SK-N-SH (cell line): ENCODE results near the gene STAT5B. TPM values are rescaled to one million over a fixed set of nuclear protein-coding genes. Genes with fewer than 3 reads are reported as not detected.
"Not testable (repeated sequence)": the region's sequence is repeated elsewhere in the genome, so short reads cannot be mapped to it uniquely, and the experiment has no call there.

ENCODE experiments used
- CTCF ChIA-PET: fragments of 300-600, 350-600 bp; formaldehyde crosslinking; extraction: SDS; loops from one replicate; lab custom pipeline; 2021; lab: Yijun Ruan, JAX
- POLR2A ChIA-PET: fragments of 350-600 bp; sonication (Branson Sonifier 250); formaldehyde crosslinking; extraction: SDS; loops from one replicate; lab custom pipeline; 2020; ENCODE audit warnings: antibody characterized with exemption, inconsistent platforms; lab: Yijun Ruan, JAX
- DNase-seq: peaks from one replicate; pipeline ENCODE4 v3.0.0; 2012
- H2AFZ ChIP-seq: fragments of 200-600 bp; sonication (generic); 2 replicates; pipeline ENCODE4 v1.8.1; 2016; ENCODE audit warnings: antibody characterized with exemption, mild to moderate bottlenecking, low read depth
- H3F3A ChIP-seq: fragments of 200-600 bp; sonication (generic); replicated peaks from 2 replicates; pipeline ENCODE3; 2016; ENCODE audit warnings: antibody characterized with exemption, mild to moderate bottlenecking; ENCODE audit not compliant: insufficient read depth
- H3K27ac ChIP-seq, 2 experiments: fragments of 200-500 bp in 1 of 2; fragments of 200-600 bp in 1 of 2; sonication (Bioruptor generic) in 1 of 2; sonication (generic), shearing (Covaris generic) in 1 of 2; 2 replicates each; pipeline versions ENCODE4 v1.5.1 to v1.6.1; 2014 to 2016; ENCODE audit warnings: low read depth in 2 of 2, inconsistent platforms in 1 of 2, low read length in 1 of 2, mild to moderate bottlenecking in 1 of 2, mixed read lengths in 1 of 2
- H3K27me3 ChIP-seq: fragments of 200-600 bp; sonication (generic), shearing (Covaris generic); 2 replicates; pipeline ENCODE4 v1.6.1; 2016; ENCODE audit warnings: mixed run types; ENCODE audit not compliant: insufficient read depth
- H3K36me3 ChIP-seq, 2 experiments: fragments of 200-500 bp in 1 of 2; fragments of 200-600 bp in 1 of 2; sonication (Bioruptor generic) in 1 of 2; sonication (generic) in 1 of 2; replicated peaks in 1 of 2; 2 replicates each; pipeline versions ENCODE3 to v1.5.1; 2014 to 2016; ENCODE audit warnings: low read length in 1 of 2, mild to moderate bottlenecking in 1 of 2; ENCODE audit not compliant: insufficient read depth in 2 of 2, control insufficient read depth in 1 of 2
- H3K4me1 ChIP-seq, 2 experiments: fragments of 200-500 bp in 1 of 2; fragments of 200-600 bp in 1 of 2; sonication (Bioruptor generic) in 1 of 2; sonication (generic), shearing (Covaris generic) in 1 of 2; 2 replicates each; pipeline versions ENCODE4 v1.5.1 to v1.6.1; 2014 to 2016; ENCODE audit warnings: low read depth in 1 of 2, low read length in 1 of 2, mixed run types in 1 of 2; ENCODE audit not compliant: insufficient read depth in 2 of 2, control insufficient read depth in 1 of 2
- H3K4me2 ChIP-seq: fragments of 200-600 bp; sonication (generic), shearing (Covaris generic); 2 replicates; pipeline ENCODE4 v1.6.1; 2017; ENCODE audit warnings: mixed run types
- H3K4me3 ChIP-seq, 2 experiments: fragments of 200-500 bp in 1 of 2; fragments of 200-600 bp in 1 of 2; sonication (Bioruptor generic) in 1 of 2; sonication (generic), shearing (Covaris generic) in 1 of 2; 2 replicates each; pipeline versions ENCODE4 v1.5.1 to v1.8.1; 2014 to 2016; ENCODE audit warnings: low read depth in 2 of 2, inconsistent platforms in 1 of 2, low read length in 1 of 2, mild to moderate bottlenecking in 1 of 2, mixed read lengths in 1 of 2, moderate library complexity in 1 of 2
- H3K79me2 ChIP-seq: fragments of 200-600 bp; sonication (generic); 2 replicates; pipeline ENCODE4 v1.8.1; 2017; ENCODE audit warnings: mild to moderate bottlenecking; ENCODE audit not compliant: insufficient read depth
- H3K9ac ChIP-seq: fragments of 200-600 bp; sonication (generic); 2 replicates; pipeline ENCODE4 v1.6.1; 2017; ENCODE audit warnings: mixed run types
- H3K9me2 ChIP-seq: fragments of 200-600 bp; sonication (generic); 2 replicates; pipeline ENCODE4 v1.6.1; 2017; ENCODE audit warnings: mixed run types
- H3K9me3 ChIP-seq: fragments of 200-600 bp; sonication (generic); 2 replicates; pipeline ENCODE4 v1.6.1; 2017; ENCODE audit warnings: mixed run types, mild to moderate bottlenecking, moderate library complexity
- H4K20me1 ChIP-seq: fragments of 200-600 bp; sonication (generic); 2 replicates; pipeline ENCODE4 v1.6.1; 2017; ENCODE audit warnings: mild to moderate bottlenecking, mixed run types; ENCODE audit not compliant: insufficient read depth
- GATA2 ChIP-seq: sonication (generic); formaldehyde crosslinking; IDR thresholded peaks from 2 replicates; pipeline ENCODE4 v1.5.0; 2020; ENCODE audit warnings: mild to moderate bottlenecking, missing genetic modification reagents
- IRF3 ChIP-seq: fragments of 150-350 bp; IDR thresholded peaks from 2 replicates; pipeline ENCODE4 v1.6.1; 2016; ENCODE audit warnings: mild to moderate bottlenecking, low read depth, low read length
- JUND ChIP-seq: IDR thresholded peaks from 2 replicates; pipeline ENCODE4 v1.4.0; 2012
- NFIC ChIP-seq: IDR thresholded peaks from 2 replicates; pipeline ENCODE4 v1.4.0; 2012; ENCODE audit warnings: borderline replicate concordance
- POLR2AphosphoS5 ChIP-seq: IDR thresholded peaks from 2 replicates; pipeline ENCODE4 v1.6.1; 2012; ENCODE audit warnings: low read depth, low read length
- SIN3A ChIP-seq: IDR thresholded peaks from 2 replicates; pipeline ENCODE4 v1.6.1; 2012; ENCODE audit warnings: low read depth, mild to moderate bottlenecking, low read length, moderate library complexity, borderline replicate concordance
- SMC3 ChIP-seq: IDR thresholded peaks from 2 replicates; pipeline ENCODE4 v1.6.1; 2012; ENCODE audit warnings: low read depth, low read length, improper control_type of control experiment
- TAF1 ChIP-seq: IDR thresholded peaks from 2 replicates; pipeline ENCODE4 v1.6.1; 2012; ENCODE audit warnings: low read depth, mild to moderate bottlenecking, low read length, moderate library complexity, borderline replicate concordance
- TCF12 ChIP-seq: IDR thresholded peaks from 2 replicates; pipeline ENCODE4 v1.4.0; 2012
- USF2 ChIP-seq: fragments of 150-350 bp; IDR thresholded peaks from 2 replicates; pipeline ENCODE4 v1.6.1; 2017; ENCODE audit warnings: antibody characterized with exemption, low read length, low read depth, borderline replicate concordance
- YY1 ChIP-seq: IDR thresholded peaks from 2 replicates; pipeline ENCODE4 v1.4.0; 2012; ENCODE audit warnings: low read depth, mild to moderate bottlenecking
- whole genome bisulfite sequencing: methylation state at CpG from one replicate; pipeline ENCODE4 v1.1.6; 2017; ENCODE audit warnings: low lambda C conversion rate; 5-methylcytosine and 5-hydroxymethylcytosine counted together
- polyA plus RNA-seq, 3 experiments: library from polyadenylated mRNA; depleted of rRNA; stranded (reverse); fragments of >200 nt; gene quantifications; 2 replicates each; pipeline ENCODE4 v1.2.3, GENCODE V29; 2012
- TF ChIP-seq, protein P1 (sequence below): IDR thresholded peaks from 2 replicates; pipeline ENCODE4 v1.4.0; 2012; ENCODE audit warnings: low read depth, borderline replicate concordance
- TF ChIP-seq, protein P2 (sequence below): IDR thresholded peaks from 2 replicates; pipeline ENCODE4 v1.6.1; 2012; ENCODE audit warnings: mild to moderate bottlenecking, low read depth, low read length, moderate library complexity

Gene STAT5B
- polyA plus RNA-seq, 1 of the 3 experiments (the other 2 are of a cell fraction), result 23.6 TPM

DNA sequence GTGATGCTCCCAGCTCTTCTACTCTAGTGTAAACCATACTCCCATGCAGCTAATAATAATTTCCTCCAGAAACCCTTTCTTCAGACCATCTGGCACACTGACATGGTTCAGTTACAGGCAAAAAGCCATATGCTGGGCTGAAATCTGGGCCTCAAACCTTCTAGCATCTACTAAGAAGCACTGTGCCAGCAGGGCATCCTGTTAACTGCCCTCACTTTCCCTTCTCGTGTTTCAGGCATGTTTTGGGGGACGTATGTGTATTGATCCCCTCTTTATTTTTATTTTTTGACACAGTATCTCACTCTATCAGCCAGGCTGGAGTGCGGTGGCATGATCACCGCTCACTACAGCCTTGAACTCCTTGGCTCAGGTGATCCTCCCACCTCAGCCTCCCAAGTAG, 45.4 kb upstream of the STAT5B start:
- no peaks in the 10 kb centered on the region for H3K9me2 ChIP-seq
- TF ChIP-seq YY1 (no peak), SIN3A (no peak), GATA2 (CRISPR knock-in tag) (no peak), SMC3 (no peak), TAF1 (no peak), TCF12 (no peak), IRF3 (no peak), USF2 (no peak), NFIC (no peak), JUND (no peak), POLR2AphosphoS5 (no peak)
- TF ChIP-seq, protein P1, sequence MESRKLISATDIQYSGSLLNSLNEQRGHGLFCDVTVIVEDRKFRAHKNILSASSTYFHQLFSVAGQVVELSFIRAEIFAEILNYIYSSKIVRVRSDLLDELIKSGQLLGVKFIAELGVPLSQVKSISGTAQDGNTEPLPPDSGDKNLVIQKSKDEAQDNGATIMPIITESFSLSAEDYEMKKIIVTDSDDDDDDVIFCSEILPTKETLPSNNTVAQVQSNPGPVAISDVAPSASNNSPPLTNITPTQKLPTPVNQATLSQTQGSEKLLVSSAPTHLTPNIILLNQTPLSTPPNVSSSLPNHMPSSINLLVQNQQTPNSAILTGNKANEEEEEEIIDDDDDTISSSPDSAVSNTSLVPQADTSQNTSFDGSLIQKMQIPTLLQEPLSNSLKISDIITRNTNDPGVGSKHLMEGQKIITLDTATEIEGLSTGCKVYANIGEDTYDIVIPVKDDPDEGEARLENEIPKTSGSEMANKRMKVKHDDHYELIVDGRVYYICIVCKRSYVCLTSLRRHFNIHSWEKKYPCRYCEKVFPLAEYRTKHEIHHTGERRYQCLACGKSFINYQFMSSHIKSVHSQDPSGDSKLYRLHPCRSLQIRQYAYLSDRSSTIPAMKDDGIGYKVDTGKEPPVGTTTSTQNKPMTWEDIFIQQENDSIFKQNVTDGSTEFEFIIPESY, result no peak
- TF ChIP-seq, protein P2, sequence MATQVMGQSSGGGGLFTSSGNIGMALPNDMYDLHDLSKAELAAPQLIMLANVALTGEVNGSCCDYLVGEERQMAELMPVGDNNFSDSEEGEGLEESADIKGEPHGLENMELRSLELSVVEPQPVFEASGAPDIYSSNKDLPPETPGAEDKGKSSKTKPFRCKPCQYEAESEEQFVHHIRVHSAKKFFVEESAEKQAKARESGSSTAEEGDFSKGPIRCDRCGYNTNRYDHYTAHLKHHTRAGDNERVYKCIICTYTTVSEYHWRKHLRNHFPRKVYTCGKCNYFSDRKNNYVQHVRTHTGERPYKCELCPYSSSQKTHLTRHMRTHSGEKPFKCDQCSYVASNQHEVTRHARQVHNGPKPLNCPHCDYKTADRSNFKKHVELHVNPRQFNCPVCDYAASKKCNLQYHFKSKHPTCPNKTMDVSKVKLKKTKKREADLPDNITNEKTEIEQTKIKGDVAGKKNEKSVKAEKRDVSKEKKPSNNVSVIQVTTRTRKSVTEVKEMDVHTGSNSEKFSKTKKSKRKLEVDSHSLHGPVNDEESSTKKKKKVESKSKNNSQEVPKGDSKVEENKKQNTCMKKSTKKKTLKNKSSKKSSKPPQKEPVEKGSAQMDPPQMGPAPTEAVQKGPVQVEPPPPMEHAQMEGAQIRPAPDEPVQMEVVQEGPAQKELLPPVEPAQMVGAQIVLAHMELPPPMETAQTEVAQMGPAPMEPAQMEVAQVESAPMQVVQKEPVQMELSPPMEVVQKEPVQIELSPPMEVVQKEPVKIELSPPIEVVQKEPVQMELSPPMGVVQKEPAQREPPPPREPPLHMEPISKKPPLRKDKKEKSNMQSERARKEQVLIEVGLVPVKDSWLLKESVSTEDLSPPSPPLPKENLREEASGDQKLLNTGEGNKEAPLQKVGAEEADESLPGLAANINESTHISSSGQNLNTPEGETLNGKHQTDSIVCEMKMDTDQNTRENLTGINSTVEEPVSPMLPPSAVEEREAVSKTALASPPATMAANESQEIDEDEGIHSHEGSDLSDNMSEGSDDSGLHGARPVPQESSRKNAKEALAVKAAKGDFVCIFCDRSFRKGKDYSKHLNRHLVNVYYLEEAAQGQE, result no peak
- no peak overlapping the region for H3K9ac ChIP-seq
- POLR2A ChIA-PET, result no interaction called here
- peaks cover 18% of the 10 kb centered on the region for H3F3A ChIP-seq
- WGBS, result 95% methylated on average over 4 of the region's 4 CpGs
- no peak overlapping the region for H3K27ac ChIP-seq
- no peak for DNase-seq
- H3K4me1 ChIP-seq, result peaks cover 6 to 27% of the 10 kb centered on the region in 2 experiments; a peak in 3 of 4 replicates
- H4K20me1 ChIP-seq, result no peaks in the 10 kb centered on the region
- H3K36me3 ChIP-seq, result peaks cover 40 to 45% of the 10 kb centered on the region in 2 experiments
- no peak overlapping the region for H2AFZ ChIP-seq
- no peak overlapping the region for H3K4me3 ChIP-seq
- H3K4me2 ChIP-seq, result no peak overlapping the region
- no peaks in the 10 kb centered on the region for H3K9me3 ChIP-seq
- H3K79me2 ChIP-seq, result peaks cover 14% of the 10 kb centered on the region
- no peaks in the 10 kb centered on the region for H3K27me3 ChIP-seq
- CTCF ChIA-PET, result interaction anchor here (0.6 to 26.2 kb wide), 17 partner anchors 9 to 296 kb away, joined by 3 to 683 read pairs (median 6); no protein-coding TSS in a partner anchor

- WGBS, result 92% methylated on average over 6 of the region's 6 CpGs
- H3K27ac ChIP-seq, H3K9ac ChIP-seq, H3K4me2 ChIP-seq, DNase-seq, POLR2A ChIA-PET, H3K4me3 ChIP-seq, H3K9me2 ChIP-seq, H2AFZ ChIP-seq, H3K27me3 ChIP-seq, H3K9me3 ChIP-seq, H4K20me1 ChIP-seq: not testable (repeated sequence)
- Histone ChIP-seq H3K79me2 (peaks cover 14% of the 10 kb centered on the region), H3K36me3 (peaks cover 38 to 54% of the 10 kb centered on the region in 2 experiments), H3F3A (peaks cover 11% of the 10 kb centered on the region), H3K4me1 (peaks cover 6 to 13% of the 10 kb centered on the region in 2 experiments; a peak in 3 of 4 replicates)
- CTCF ChIA-PET, result interaction anchor here (1.4 to 26.2 kb wide), 3 partner anchors 13 to 209 kb away, joined by 4 to 683 read pairs (median 6); no protein-coding TSS in a partner anchor
Measured at GRCh38 chr17:42317967-42318366, 41.8 kb upstream of the STAT5B start.
